OCI-LY7 (cell line): ENCODE results near the gene MAGEA2. TPM values are rescaled to one million over a fixed set of nuclear protein-coding genes. Genes with fewer than 3 reads are reported as not detected.
"Not testable (repeated sequence)": the region's sequence is repeated elsewhere in the genome, so short reads cannot be mapped to it uniquely, and the experiment has no call there.

ENCODE experiments used
- BruUV-seq: library from RNA; stranded (reverse); fragments of 400-500 nt; replicated peaks from 2 replicates; lab custom pipeline; 2021; lab: Mats Ljungman, UMichigan
- CTCF ChIA-PET: fragments of 300-600 bp; sonication (Branson Sonifier 250); formaldehyde crosslinking; loops from one replicate; lab custom pipeline; 2022; ENCODE audit warnings: antibody characterized with exemption; ENCODE audit not compliant: unreplicated experiment; lab: Charles Lee
- POLR2A ChIA-PET: fragments of 300-600 bp; sonication (Branson Sonifier 250); formaldehyde crosslinking; loops from one replicate; lab custom pipeline; 2022; ENCODE audit warnings: antibody characterized with exemption; lab: Charles Lee
- DNase-seq: peaks from one replicate; pipeline ENCODE4 v3.0.0-alpha.2; 2015; ENCODE audit warnings: low spot score
- H2AFZ ChIP-seq: fragments of 200-600 bp; sonication (generic), shearing (Covaris generic); 2 replicates; pipeline ENCODE4 v1.6.1; 2014; ENCODE audit warnings: mild to moderate bottlenecking, antibody characterized with exemption, low read length, moderate library complexity
- H3K27ac ChIP-seq: fragments of 200-600 bp; sonication (generic); 2 replicates; pipeline ENCODE4 v1.5.1; 2014; ENCODE audit warnings: mixed run types, low read depth, mild to moderate bottlenecking, moderate library complexity, low read length, inconsistent platforms; ENCODE audit not compliant: poor library complexity, severe bottlenecking
- H3K36me3 ChIP-seq: fragments of 200-600 bp; sonication (generic); 2 replicates; pipeline ENCODE4 v1.6.1; 2014; ENCODE audit warnings: mild to moderate bottlenecking, antibody characterized with exemption, low read length, moderate library complexity, mixed read lengths; ENCODE audit not compliant: insufficient read depth
- H3K4me1 ChIP-seq: fragments of 200-600 bp; sonication (generic); 2 replicates; pipeline ENCODE4 v1.5.1; 2014; ENCODE audit warnings: mild to moderate bottlenecking, low read length; ENCODE audit not compliant: insufficient read depth, poor library complexity, severe bottlenecking
- H3K4me2 ChIP-seq: fragments of 200-600 bp; sonication (generic); 2 replicates; pipeline ENCODE4 v1.6.1; 2014; ENCODE audit warnings: mild to moderate bottlenecking, low read length
- H3K4me3 ChIP-seq: fragments of 200-600 bp; sonication (generic); 2 replicates; pipeline ENCODE4 v1.5.1; 2014; ENCODE audit warnings: mild to moderate bottlenecking, low read depth, low read length; ENCODE audit not compliant: poor library complexity, severe bottlenecking
- H3K79me2 ChIP-seq: fragments of 200-600 bp; sonication (generic); 2 replicates; pipeline ENCODE4 v1.6.1; 2016; ENCODE audit warnings: low read depth, mild to moderate bottlenecking, low read length, moderate library complexity, mixed read lengths; ENCODE audit not compliant: insufficient read depth
- H3K9me2 ChIP-seq: fragments of 200-600 bp; sonication (generic); 2 replicates; pipeline ENCODE4 v1.6.1; 2016; ENCODE audit warnings: mild to moderate bottlenecking, low read length, mixed read lengths; ENCODE audit not compliant: insufficient read depth
- H3K9me3 ChIP-seq: fragments of 200-600 bp; sonication (generic); 2 replicates; pipeline ENCODE4 v1.6.1; 2014; ENCODE audit warnings: mild to moderate bottlenecking, mixed run types, low read length, mixed read lengths
- H4K20me1 ChIP-seq: fragments of 200-600 bp; sonication (generic); 2 replicates; pipeline ENCODE4 v1.6.1; 2014; ENCODE audit warnings: mild to moderate bottlenecking, antibody characterized with exemption, low read length, moderate library complexity, mixed read lengths; ENCODE audit not compliant: insufficient read depth
- intact Hi-C: fragments of 100-400 bp; cut with micrococcal nuclease; formaldehyde crosslinking; loops from one replicate; pipeline ENCODE4 v1.10.0; 2022; ENCODE audit not compliant: unreplicated experiment
- total RNA-seq, 2 experiments: library from RNA; depleted of rRNA in 1 of 2; stranded (reverse); fragments of >200 nt in 1 of 2; shearing (Covaris generic) in 1 of 2; gene quantifications; 2 replicates each; pipeline ENCODE4 v1.2.3, GENCODE V29; 2014 to 2022

Gene MAGEA2
- total RNA-seq, 2 experiments from 2014 or later, result not detected

GRCh38 chrX:152709173-152709572 lies 44.5 kb downstream of the MAGEA2 start, which contains the start of gene CSAG2:
CSAG2 (minus strand) TSS chrX:152709273; CDS start chrX:152709112, 161 bp downstream.
- H3K79me2 ChIP-seq, H3K4me2 ChIP-seq, intact Hi-C loops, H3K4me1 ChIP-seq, H3K36me3 ChIP-seq, H2AFZ ChIP-seq, H3K9me2 ChIP-seq, BruUV-seq, H3K9me3 ChIP-seq, CTCF ChIA-PET, H3K27ac ChIP-seq, DNase-seq, POLR2A ChIA-PET, H3K4me3 ChIP-seq, H4K20me1 ChIP-seq: not testable (repeated sequence)

GRCh38 chrX:152706500-152706899 lies 47.1 kb downstream of the MAGEA2 start:
- H3K79me2 ChIP-seq, H4K20me1 ChIP-seq, CTCF ChIA-PET, H3K9me3 ChIP-seq, DNase-seq, H3K36me3 ChIP-seq, H3K9me2 ChIP-seq, H3K4me3 ChIP-seq, BruUV-seq, H3K4me1 ChIP-seq, intact Hi-C loops, H2AFZ ChIP-seq, H3K27ac ChIP-seq, POLR2A ChIA-PET, H3K4me2 ChIP-seq: not testable (repeated sequence)

DNA sequence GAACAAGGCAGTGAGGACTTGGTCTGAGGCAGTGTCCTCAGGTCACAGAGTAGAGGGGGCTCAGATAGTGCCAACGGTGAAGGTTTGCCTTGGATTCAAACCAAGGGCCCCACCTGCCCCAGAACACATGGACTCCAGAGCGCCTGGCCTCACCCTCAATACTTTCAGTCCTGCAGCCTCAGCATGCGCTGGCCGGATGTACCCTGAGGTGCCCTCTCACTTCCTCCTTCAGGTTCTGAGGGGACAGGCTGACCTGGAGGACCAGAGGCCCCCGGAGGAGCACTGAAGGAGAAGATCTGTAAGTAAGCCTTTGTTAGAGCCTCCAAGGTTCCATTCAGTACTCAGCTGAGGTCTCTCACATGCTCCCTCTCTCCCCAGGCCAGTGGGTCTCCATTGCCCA lies 53.3 kb downstream of the MAGEA2 start:
- H3K9me3 ChIP-seq, DNase-seq, H3K9me2 ChIP-seq, H3K4me3 ChIP-seq, H3K4me2 ChIP-seq, H3K27ac ChIP-seq, POLR2A ChIA-PET, BruUV-seq, H3K36me3 ChIP-seq, H3K79me2 ChIP-seq, intact Hi-C loops, H4K20me1 ChIP-seq, CTCF ChIA-PET, H3K4me1 ChIP-seq, H2AFZ ChIP-seq: not testable (repeated sequence)

Other genes with a start within 250 kb of the MAGEA2 start
- not detected in 2 replicates for gene GABRQ, start 115.9 kb downstream of the MAGEA2 start, total RNA-seq (2014; rRNA removed; shearing (Covaris generic))
- not detected in 2 replicates for gene GABRQ, start 115.9 kb downstream of the MAGEA2 start, total RNA-seq (2022)
- gene MAGEA3, start 55.0 kb downstream of the MAGEA2 start, total RNA-seq (2014; rRNA removed; shearing (Covaris generic)), result not detected in 2 replicates
- not detected in 2 replicates for gene MAGEA3, start 55.0 kb downstream of the MAGEA2 start, total RNA-seq (2022)
- not detected in 2 replicates for gene CSAG2, start 44.6 kb downstream of the MAGEA2 start, total RNA-seq (2014; rRNA removed; shearing (Covaris generic))
- gene CSAG2, start 44.6 kb downstream of the MAGEA2 start, total RNA-seq (2022), result not detected in 2 replicates
- not detected in 2 replicates for gene MAGEA2B, start 39.2 kb downstream of the MAGEA2 start, total RNA-seq (2014; rRNA removed; shearing (Covaris generic))
- gene MAGEA2B, start 39.2 kb downstream of the MAGEA2 start, total RNA-seq (2022), result not detected in 2 replicates
- not detected in 2 replicates for gene CSAG1, start 20.1 kb downstream of the MAGEA2 start, total RNA-seq (2014; rRNA removed; shearing (Covaris generic))
- gene CSAG1, start 20.1 kb downstream of the MAGEA2 start, total RNA-seq (2022), result not detected in 2 replicates
- not detected in 2 replicates for gene MAGEA12, start 20.1 kb downstream of the MAGEA2 start, total RNA-seq (2014; rRNA removed; shearing (Covaris generic))
- gene MAGEA12, start 20.1 kb downstream of the MAGEA2 start, total RNA-seq (2022), result not detected in 2 replicates
- gene CSAG3, start 5.4 kb upstream of the MAGEA2 start, total RNA-seq (2014; rRNA removed; shearing (Covaris generic)), result not detected in 2 replicates
- gene CSAG3, start 5.4 kb upstream of the MAGEA2 start, total RNA-seq (2022), result not detected in 2 replicates
- not detected in 2 replicates for gene MAGEA6, start 15.8 kb upstream of the MAGEA2 start, total RNA-seq (2014; rRNA removed; shearing (Covaris generic))
- not detected in 2 replicates for gene MAGEA6, start 15.8 kb upstream of the MAGEA2 start, total RNA-seq (2022)
- 9.4 and 12.3 TPM in 2 replicates for gene CETN2, start 76.9 kb upstream of the MAGEA2 start, total RNA-seq (2014; rRNA removed; shearing (Covaris generic))
- 13.9 and 15.6 TPM in 2 replicates for gene CETN2, start 76.9 kb upstream of the MAGEA2 start, total RNA-seq (2022)
- gene NSDHL, start 77.2 kb upstream of the MAGEA2 start, total RNA-seq (2014; rRNA removed; shearing (Covaris generic)), result 11.1 and 13.7 TPM in 2 replicates
- gene NSDHL, start 77.2 kb upstream of the MAGEA2 start, total RNA-seq (2022), result 17.7 and 20.2 TPM in 2 replicates
- 0.73 and 1.4 TPM in 2 replicates for gene ZNF185, start 144.2 kb upstream of the MAGEA2 start, total RNA-seq (2014; rRNA removed; shearing (Covaris generic))
- gene ZNF185, start 144.2 kb upstream of the MAGEA2 start, total RNA-seq (2022), result 20.7 and 21.3 TPM in 2 replicates
- gene PNMA5, start 240.3 kb upstream of the MAGEA2 start, total RNA-seq (2014; rRNA removed; shearing (Covaris generic)), result not detected in 2 replicates
- gene PNMA5, start 240.3 kb upstream of the MAGEA2 start, total RNA-seq (2022), result not detected in 2 replicates